GM18907 (cell line): ENCODE measurements around the gene GRK1.

ENCODE experiments used
- ATAC-seq: cut with Tn5 transposase; IDR thresholded peaks from one replicate; pipeline ENCODE4 v1.9.1; 2021; ENCODE audit warnings: mild to moderate bottlenecking, moderate library complexity; ENCODE audit not compliant: unreplicated experiment

Gene GRK1

GRCh38 chr13:113726961-113727411, 60.0 kb downstream of the GRK1 start:
- ATAC-seq: no peak

DNA sequence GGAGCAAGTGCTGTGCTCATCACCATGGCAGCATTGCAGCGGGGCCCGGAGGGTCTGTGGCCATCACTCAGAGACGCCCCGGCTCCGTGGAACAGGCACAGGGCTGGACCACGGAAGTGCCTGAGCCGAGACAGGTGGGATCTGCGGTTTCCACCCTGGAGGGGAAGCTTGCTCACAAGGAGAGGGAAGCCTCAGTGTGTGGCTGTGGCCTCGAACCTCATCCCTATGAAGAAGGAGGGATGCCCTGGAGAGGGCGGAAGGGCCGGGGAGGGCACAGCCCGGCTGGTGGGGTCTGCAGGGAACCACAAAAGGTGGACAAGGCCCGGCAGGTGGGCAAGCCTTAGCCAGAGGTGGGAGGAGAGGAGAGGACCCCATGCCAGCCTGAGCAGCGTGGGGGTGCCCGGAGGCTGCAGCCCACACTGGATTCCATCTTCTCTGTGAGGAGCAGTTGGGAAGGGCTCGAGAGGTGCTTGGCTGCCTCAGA, 61.6 kb downstream of the GRK1 start:
- no peak for ATAC-seq

DNA sequence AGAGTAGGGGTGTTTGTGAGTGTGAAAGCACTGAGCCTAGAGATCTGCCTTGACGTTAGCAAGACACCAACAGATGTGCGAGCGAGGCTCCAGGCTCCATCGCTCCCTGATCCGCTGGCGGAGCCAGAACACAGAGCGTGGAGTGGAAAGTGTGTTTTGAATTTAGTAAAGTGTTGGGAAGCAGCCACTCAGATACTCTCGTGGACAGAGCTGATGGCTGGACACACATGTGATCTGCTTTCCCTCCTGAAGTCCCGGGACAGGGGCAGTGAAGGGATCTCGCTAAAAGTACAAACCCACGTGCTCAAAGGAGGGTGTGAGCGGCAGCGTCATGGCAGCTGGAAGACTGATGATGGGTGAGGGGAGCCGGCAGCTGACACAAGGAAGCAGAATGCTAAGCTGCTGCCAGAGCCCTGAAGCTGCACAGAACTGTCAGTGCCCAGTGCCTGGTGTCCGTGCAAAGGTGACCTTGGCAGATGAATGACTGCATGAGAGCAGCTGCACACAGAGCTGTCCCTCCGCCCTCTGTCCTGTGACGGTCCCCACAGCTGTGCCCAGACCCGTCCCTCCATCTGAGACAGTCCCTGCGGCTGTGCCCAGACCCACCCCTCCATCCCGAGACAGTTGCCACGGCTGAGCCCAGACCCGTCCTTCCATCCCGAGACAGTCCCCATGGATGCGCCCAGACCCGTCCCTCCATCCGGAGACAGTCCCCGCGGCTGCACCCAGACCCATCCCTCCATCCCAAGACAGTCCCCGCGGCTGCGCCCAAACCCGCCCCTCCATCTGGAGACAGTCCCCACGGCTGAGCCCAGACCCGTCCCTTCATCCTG, 62.4 kb downstream of the GRK1 start:
- ATAC-seq: no peak

DNA sequence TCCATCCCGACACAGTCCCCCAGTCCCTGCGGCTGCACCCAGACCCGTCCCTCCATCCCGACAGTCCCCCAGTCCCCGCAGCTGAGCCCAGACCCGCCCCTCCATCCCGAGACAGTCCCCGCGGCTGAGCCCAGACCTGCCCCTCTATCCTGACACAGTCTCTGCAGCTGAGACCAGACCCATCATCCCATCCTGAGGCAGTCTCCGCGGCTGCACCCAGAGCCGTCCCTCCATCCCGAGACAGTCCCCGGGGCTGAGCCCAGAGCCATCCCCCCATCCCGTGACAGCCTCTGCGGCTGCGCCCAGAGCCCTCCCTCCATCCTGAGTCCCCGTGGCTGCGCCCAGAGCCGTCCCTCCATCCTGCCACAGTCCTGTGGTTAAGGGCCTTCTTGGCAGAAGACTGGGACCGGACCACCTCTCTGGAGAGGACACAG, 63.3 kb downstream of the GRK1 start:
- ATAC-seq: no peak

GRCh38 chr13:113730831-113731191, 63.8 kb downstream of the GRK1 start:
- ATAC-seq: no peak

DNA sequence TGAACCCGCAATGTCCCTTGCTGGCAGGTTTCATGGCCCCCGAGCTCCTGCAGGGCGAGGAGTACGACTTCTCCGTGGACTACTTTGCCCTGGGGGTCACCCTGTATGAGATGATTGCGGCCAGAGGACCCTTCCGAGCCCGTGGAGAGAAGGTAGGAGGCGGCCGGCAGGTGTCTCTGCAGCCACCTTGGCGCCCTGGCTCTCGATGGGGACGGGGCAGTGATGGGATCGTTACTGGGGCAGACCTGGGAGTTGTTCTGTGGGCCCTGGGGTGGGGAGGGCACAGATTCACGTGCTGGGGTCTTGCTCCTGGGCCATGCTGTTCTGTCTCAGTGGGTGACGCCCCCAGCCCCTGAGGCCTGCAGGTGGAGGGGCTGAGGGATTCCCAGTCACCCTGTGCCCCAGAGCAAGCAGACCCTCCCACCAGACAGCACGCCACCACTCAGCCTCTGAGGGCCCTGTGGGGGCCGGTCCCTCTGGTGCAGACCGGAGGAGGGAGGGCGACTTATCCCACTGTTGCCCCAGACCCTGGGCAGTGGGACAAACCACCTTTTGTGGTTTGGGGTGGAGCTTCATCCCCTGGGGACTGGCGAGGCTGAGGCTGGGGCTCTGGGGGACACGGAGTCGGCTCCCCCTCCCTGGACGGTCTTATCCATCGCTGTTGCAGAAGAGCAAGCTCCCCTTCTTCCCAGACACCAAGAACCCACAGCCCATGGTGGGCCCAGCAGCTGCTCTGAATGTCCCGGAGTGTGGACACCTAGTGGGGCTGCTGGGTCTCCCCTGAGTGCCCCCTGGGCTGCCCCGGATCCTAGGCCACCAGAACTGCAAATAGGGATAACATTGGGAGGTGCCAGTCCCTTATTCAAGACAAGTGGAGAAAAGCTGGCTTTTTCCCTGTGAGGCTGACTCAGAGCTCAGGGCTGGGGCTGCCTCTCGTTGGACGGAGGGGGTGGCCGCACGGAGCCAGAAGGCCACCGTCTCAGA, 64.5 kb downstream of the GRK1 start:
- no peak for ATAC-seq

GRCh38 chr13:113732176-113732960, 65.3 kb downstream of the GRK1 start:
- no peak for ATAC-seq

- no peak for ATAC-seq
Measured at GRCh38 chr13:113732961-113733950, 66.2 kb downstream of the GRK1 start.

- ATAC-seq: no peak
Measured at GRCh38 chr13:113734099-113734825, 67.2 kb downstream of the GRK1 start.

DNA sequence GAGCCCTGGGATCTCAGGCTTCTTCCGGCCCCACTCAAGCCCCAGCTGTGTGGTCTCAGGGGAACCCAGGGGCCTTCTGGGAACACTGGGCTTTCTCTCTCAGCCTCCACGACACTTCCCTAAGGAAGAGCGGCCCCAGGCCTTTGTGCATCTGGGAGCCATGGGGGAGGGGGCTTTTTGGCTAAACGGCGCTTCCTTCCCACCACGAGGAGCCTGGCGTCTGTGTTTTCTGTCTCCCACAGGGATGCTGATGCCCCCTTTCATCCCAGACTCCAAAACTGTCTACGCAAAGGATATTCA, 67.8 kb downstream of the GRK1 start:
- no peak for ATAC-seq

DNA sequence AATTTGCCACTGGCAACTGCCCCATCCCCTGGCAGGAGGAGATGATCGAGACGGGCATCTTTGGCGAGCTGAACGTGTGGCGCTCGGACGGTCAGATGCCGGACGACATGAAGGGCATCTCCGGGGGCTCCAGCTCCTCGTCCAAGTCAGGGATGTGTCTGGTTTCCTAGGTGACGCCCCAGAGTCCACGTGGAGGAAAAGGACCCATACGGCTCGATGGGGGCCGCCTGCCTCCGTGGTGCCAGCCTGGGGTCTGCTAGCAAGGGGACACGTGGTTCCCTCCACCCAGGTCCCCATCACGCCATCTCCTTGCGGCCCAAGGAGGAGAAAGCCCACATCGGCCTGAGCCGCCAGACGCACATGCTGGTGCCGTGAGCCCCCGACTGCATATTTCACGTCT, 68.2 kb downstream of the GRK1 start:
- ATAC-seq: no peak

GRCh38 chr13:113735750-113736149, 68.7 kb downstream of the GRK1 start:
- ATAC-seq: no peak

- no peak for ATAC-seq
Measured at GRCh38 chr13:113736258-113736731, 69.3 kb downstream of the GRK1 start.

DNA sequence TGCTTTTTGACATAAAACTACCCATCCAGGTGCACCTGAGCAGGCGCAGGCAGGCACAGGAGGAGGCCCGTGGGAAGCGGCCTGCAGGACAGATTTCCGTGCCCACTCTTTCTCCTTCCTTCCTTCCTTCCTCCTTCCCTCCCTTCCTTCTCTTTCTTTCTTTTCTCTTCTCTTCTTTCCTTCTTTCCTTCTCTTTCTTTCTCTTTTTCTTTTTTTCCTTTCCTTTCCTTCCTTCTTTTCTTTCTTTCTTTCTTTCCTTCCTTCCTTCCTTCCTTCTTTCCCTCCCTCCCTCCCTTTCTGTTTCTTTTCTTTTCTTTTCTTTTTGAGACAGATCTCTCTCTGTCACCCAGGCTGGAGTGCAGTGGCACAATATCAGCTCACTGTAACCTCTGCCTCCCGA, 70.8 kb downstream of the GRK1 start:
- ATAC-seq: no peak

DNA sequence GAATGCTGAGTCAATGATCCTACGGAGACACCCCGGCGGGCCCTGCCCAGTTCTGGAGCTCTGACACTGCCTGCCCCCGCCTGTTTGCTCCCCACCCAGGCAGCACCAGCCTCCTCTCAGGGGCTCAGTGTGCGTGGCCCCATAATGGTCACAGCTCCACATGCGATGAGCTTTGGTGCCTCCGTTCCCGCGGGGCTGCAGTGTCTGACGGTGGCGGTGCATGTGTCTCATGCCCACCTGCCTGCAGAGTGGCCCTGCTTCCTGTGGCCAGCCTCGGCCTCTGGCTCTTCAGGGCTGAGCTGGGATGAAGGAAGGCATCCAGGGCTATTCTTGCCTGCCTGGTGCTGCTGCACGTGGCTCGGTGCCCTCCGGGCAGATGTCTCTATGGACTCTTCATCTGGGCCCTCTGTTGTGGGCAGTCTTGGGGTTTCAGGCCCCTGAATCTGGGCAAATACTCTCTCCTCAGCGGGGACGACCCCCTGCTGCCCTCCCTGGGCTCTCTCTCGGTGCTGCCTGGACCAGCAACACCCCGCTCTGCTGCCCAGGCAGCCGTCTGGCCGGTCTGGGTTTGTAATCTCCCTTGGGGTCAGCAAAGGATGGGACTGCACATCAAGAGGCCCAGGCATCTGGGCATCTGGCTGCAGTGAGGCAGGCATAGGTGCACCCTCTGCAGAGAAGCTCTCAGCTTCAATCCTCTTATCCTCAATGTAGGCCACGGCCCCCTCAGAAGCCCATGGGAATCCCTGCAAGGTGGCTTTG, 72.7 kb downstream of the GRK1 start:
- ATAC-seq: no peak

DNA sequence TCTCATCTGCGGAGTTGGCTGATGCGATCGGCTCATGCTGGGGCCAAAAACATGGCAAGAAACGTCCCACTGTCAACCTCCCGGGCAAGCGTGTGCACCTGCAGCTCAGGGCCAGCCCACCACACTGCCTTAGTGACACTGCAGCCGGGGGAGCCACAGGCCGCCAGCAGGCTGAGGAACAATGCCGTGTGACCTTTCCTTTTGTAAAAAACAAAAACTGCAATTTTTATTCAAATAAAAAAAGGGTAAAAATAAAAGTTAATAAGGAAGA, 73.2 kb downstream of the GRK1 start:
- ATAC-seq: no peak

DNA sequence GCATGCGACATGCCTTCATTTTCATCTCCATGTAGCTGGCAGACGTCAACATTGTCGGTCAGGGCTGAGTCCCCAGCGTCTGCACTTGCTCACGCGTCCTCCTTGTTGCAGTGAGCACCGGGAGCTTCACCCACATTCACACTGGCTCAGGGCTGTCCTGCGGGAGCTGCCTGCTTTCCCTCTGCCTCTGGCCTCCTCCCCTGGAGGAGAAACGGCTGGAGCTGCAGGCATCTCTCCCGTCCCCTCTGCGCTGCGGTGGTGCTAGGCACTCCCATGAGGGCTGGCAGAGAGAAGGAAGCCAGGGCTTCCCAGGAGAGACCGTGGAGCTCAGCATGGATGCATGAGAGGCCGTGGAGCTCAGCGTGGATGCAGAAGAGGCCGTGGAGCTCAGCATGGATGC, 73.6 kb downstream of the GRK1 start:
- ATAC-seq: no peak

GRCh38 chr13:113741191-113741668, 74.2 kb downstream of the GRK1 start:
- ATAC-seq: no peak
